SK-N-SH (cell line): ENCODE measurements around the gene TANK. TPM values are rescaled to one million over a fixed set of nuclear protein-coding genes. Genes with fewer than 3 reads are reported as not detected.

Source experiments
- CTCF ChIA-PET: fragments of 300-600, 350-600 bp; formaldehyde crosslinking; extraction: SDS; loops from one replicate; lab custom pipeline; 2021; lab: Yijun Ruan, JAX
- POLR2A ChIA-PET: fragments of 350-600 bp; sonication (Branson Sonifier 250); formaldehyde crosslinking; extraction: SDS; loops from one replicate; lab custom pipeline; 2020; ENCODE audit warnings: antibody characterized with exemption, inconsistent platforms; lab: Yijun Ruan, JAX
- DNase-seq: peaks from one replicate; pipeline ENCODE4 v3.0.0; 2012
- H2AFZ ChIP-seq: fragments of 200-600 bp; sonication (generic); 2 replicates; pipeline ENCODE4 v1.8.1; 2016; ENCODE audit warnings: antibody characterized with exemption, mild to moderate bottlenecking, low read depth
- H3F3A ChIP-seq: fragments of 200-600 bp; sonication (generic); replicated peaks from 2 replicates; pipeline ENCODE3; 2016; ENCODE audit warnings: antibody characterized with exemption, mild to moderate bottlenecking; ENCODE audit not compliant: insufficient read depth
- H3K27ac ChIP-seq, 2 experiments: fragments of 200-500 bp in 1 of 2; fragments of 200-600 bp in 1 of 2; sonication (Bioruptor generic) in 1 of 2; sonication (generic), shearing (Covaris generic) in 1 of 2; 2 replicates each; pipeline versions ENCODE4 v1.5.1 to v1.6.1; 2014 to 2016; ENCODE audit warnings: low read depth in 2 of 2, inconsistent platforms in 1 of 2, low read length in 1 of 2, mild to moderate bottlenecking in 1 of 2, mixed read lengths in 1 of 2
- H3K27me3 ChIP-seq: fragments of 200-600 bp; sonication (generic), shearing (Covaris generic); 2 replicates; pipeline ENCODE4 v1.6.1; 2016; ENCODE audit warnings: mixed run types; ENCODE audit not compliant: insufficient read depth
- H3K36me3 ChIP-seq, 2 experiments: fragments of 200-500 bp in 1 of 2; fragments of 200-600 bp in 1 of 2; sonication (Bioruptor generic) in 1 of 2; sonication (generic) in 1 of 2; replicated peaks in 1 of 2; 2 replicates each; pipeline versions ENCODE3 to v1.5.1; 2014 to 2016; ENCODE audit warnings: low read length in 1 of 2, mild to moderate bottlenecking in 1 of 2; ENCODE audit not compliant: insufficient read depth in 2 of 2, control insufficient read depth in 1 of 2
- H3K4me1 ChIP-seq, 2 experiments: fragments of 200-500 bp in 1 of 2; fragments of 200-600 bp in 1 of 2; sonication (Bioruptor generic) in 1 of 2; sonication (generic), shearing (Covaris generic) in 1 of 2; 2 replicates each; pipeline versions ENCODE4 v1.5.1 to v1.6.1; 2014 to 2016; ENCODE audit warnings: low read depth in 1 of 2, low read length in 1 of 2, mixed run types in 1 of 2; ENCODE audit not compliant: insufficient read depth in 2 of 2, control insufficient read depth in 1 of 2
- H3K4me2 ChIP-seq: fragments of 200-600 bp; sonication (generic), shearing (Covaris generic); 2 replicates; pipeline ENCODE4 v1.6.1; 2017; ENCODE audit warnings: mixed run types
- H3K4me3 ChIP-seq, 2 experiments: fragments of 200-500 bp in 1 of 2; fragments of 200-600 bp in 1 of 2; sonication (Bioruptor generic) in 1 of 2; sonication (generic), shearing (Covaris generic) in 1 of 2; 2 replicates each; pipeline versions ENCODE4 v1.5.1 to v1.8.1; 2014 to 2016; ENCODE audit warnings: low read depth in 2 of 2, inconsistent platforms in 1 of 2, low read length in 1 of 2, mild to moderate bottlenecking in 1 of 2, mixed read lengths in 1 of 2, moderate library complexity in 1 of 2
- H3K79me2 ChIP-seq: fragments of 200-600 bp; sonication (generic); 2 replicates; pipeline ENCODE4 v1.8.1; 2017; ENCODE audit warnings: mild to moderate bottlenecking; ENCODE audit not compliant: insufficient read depth
- H3K9ac ChIP-seq: fragments of 200-600 bp; sonication (generic); 2 replicates; pipeline ENCODE4 v1.6.1; 2017; ENCODE audit warnings: mixed run types
- H3K9me2 ChIP-seq: fragments of 200-600 bp; sonication (generic); 2 replicates; pipeline ENCODE4 v1.6.1; 2017; ENCODE audit warnings: mixed run types
- H3K9me3 ChIP-seq: fragments of 200-600 bp; sonication (generic); 2 replicates; pipeline ENCODE4 v1.6.1; 2017; ENCODE audit warnings: mixed run types, mild to moderate bottlenecking, moderate library complexity
- H4K20me1 ChIP-seq: fragments of 200-600 bp; sonication (generic); 2 replicates; pipeline ENCODE4 v1.6.1; 2017; ENCODE audit warnings: mild to moderate bottlenecking, mixed run types; ENCODE audit not compliant: insufficient read depth
- ELF1 ChIP-seq: IDR thresholded peaks from 2 replicates; pipeline ENCODE4 v1.4.0; 2012
- EP300 ChIP-seq, 2 experiments: IDR thresholded peaks; 2 replicates each; pipeline versions ENCODE4 v1.4.0 to v1.6.1; 2012; ENCODE audit warnings: borderline replicate concordance in 1 of 2, low read depth in 1 of 2, low read length in 1 of 2
- EZH2phosphoT487 ChIP-seq: fragments of 200-600 bp; sonication (generic); IDR thresholded peaks from 2 replicates; pipeline ENCODE4 v1.6.1; 2017; ENCODE audit warnings: low read depth, mixed run types, mild to moderate bottlenecking, antibody characterized with exemption, moderate library complexity, borderline replicate concordance
- FOSL2 ChIP-seq: IDR thresholded peaks from 2 replicates; pipeline ENCODE4 v1.4.0; 2012; ENCODE audit warnings: low read depth, mild to moderate bottlenecking, moderate library complexity, borderline replicate concordance
- FOXJ3 ChIP-seq: sonication (generic); formaldehyde crosslinking; IDR thresholded peaks from 2 replicates; pipeline ENCODE4 v1.5.1; 2020; ENCODE audit warnings: mild to moderate bottlenecking, missing genetic modification reagents
- GATA2 ChIP-seq: sonication (generic); formaldehyde crosslinking; IDR thresholded peaks from 2 replicates; pipeline ENCODE4 v1.5.0; 2020; ENCODE audit warnings: mild to moderate bottlenecking, missing genetic modification reagents
- JUND ChIP-seq: IDR thresholded peaks from 2 replicates; pipeline ENCODE4 v1.4.0; 2012
- MEF2A ChIP-seq: IDR thresholded peaks from 2 replicates; pipeline ENCODE4 v1.4.0; 2012; ENCODE audit warnings: low read depth, borderline replicate concordance
- MXI1 ChIP-seq: IDR thresholded peaks from 2 replicates; pipeline ENCODE4 v1.6.1; 2012; ENCODE audit warnings: mild to moderate bottlenecking, low read depth, low read length, improper control_type of control experiment
- NFIC ChIP-seq: IDR thresholded peaks from 2 replicates; pipeline ENCODE4 v1.4.0; 2012; ENCODE audit warnings: borderline replicate concordance
- POLR2AphosphoS5 ChIP-seq: IDR thresholded peaks from 2 replicates; pipeline ENCODE4 v1.6.1; 2012; ENCODE audit warnings: low read depth, low read length
- RAD21 ChIP-seq: IDR thresholded peaks from 2 replicates; pipeline ENCODE4 v1.6.1; 2012; ENCODE audit warnings: mild to moderate bottlenecking, low read length
- RCOR1 ChIP-seq: fragments of 150-350 bp; IDR thresholded peaks from 2 replicates; pipeline ENCODE4 v1.6.1; 2017; ENCODE audit warnings: antibody characterized with exemption, low read length
- RXRA ChIP-seq: IDR thresholded peaks from 2 replicates; pipeline ENCODE4 v1.4.0; 2012; ENCODE audit warnings: low read depth, mild to moderate bottlenecking, borderline replicate concordance
- SMC3 ChIP-seq: IDR thresholded peaks from 2 replicates; pipeline ENCODE4 v1.6.1; 2012; ENCODE audit warnings: low read depth, low read length, improper control_type of control experiment
- TAF1 ChIP-seq: IDR thresholded peaks from 2 replicates; pipeline ENCODE4 v1.6.1; 2012; ENCODE audit warnings: low read depth, mild to moderate bottlenecking, low read length, moderate library complexity, borderline replicate concordance
- TCF12 ChIP-seq: IDR thresholded peaks from 2 replicates; pipeline ENCODE4 v1.4.0; 2012
- TEAD4 ChIP-seq: IDR thresholded peaks from 2 replicates; pipeline ENCODE4 v1.4.0; 2012; ENCODE audit warnings: mild to moderate bottlenecking, borderline replicate concordance; ENCODE audit not compliant: insufficient read depth
- USF2 ChIP-seq: fragments of 150-350 bp; IDR thresholded peaks from 2 replicates; pipeline ENCODE4 v1.6.1; 2017; ENCODE audit warnings: antibody characterized with exemption, low read length, low read depth, borderline replicate concordance
- WGBS: methylation state at CpG from one replicate; pipeline ENCODE4 v1.1.6; 2017; ENCODE audit warnings: low lambda C conversion rate; 5-methylcytosine and 5-hydroxymethylcytosine counted together
- polyA plus RNA-seq, 3 experiments: library from polyadenylated mRNA; depleted of rRNA; stranded (reverse); fragments of >200 nt; gene quantifications; 2 replicates each; pipeline ENCODE4 v1.2.3, GENCODE V29; 2012
- TF ChIP-seq, protein P1 (sequence below): IDR thresholded peaks from 2 replicates; pipeline ENCODE4 v1.4.0; 2012; ENCODE audit warnings: low read depth, borderline replicate concordance
- TF ChIP-seq, protein P2 (sequence below): fragments of 200-600 bp; sonication (generic); IDR thresholded peaks from 2 replicates; pipeline ENCODE4 v1.6.1; 2017; ENCODE audit warnings: antibody characterized with exemption, mild to moderate bottlenecking, moderate library complexity
- TF ChIP-seq, protein P3 (sequence below): IDR thresholded peaks from 2 replicates; pipeline ENCODE4 v1.4.0; 2012; ENCODE audit warnings: low read depth
- TF ChIP-seq, protein P4 (sequence below): IDR thresholded peaks from 2 replicates; pipeline ENCODE4; 2012

Gene TANK
- polyA plus RNA-seq, 1 of the 3 experiments (the other 2 are of a cell fraction): 25.7 TPM

DNA sequence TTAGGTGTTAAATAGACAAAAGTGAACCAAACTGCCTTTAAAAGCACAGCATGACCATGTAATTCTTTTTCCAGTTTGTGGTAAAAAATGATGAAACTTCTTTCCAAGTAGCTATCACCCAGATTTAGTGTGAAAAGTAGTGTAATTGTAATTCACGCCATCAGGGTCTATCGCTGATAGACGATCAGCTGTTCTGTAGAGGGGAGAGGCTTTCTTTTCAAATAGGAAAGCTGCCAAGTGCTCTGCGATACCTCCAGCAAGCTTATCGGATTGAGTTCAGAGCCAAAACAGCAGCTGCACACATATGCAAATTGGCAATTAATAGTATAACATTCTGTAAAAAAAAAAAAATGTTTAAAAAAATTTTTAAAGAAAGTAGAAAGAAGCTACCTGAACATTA lies 86.1 kb downstream of the TANK start:
- no peak for TF ChIP-seq FOSL2
- no peak for TF ChIP-seq TAF1
- TF ChIP-seq, protein P1, sequence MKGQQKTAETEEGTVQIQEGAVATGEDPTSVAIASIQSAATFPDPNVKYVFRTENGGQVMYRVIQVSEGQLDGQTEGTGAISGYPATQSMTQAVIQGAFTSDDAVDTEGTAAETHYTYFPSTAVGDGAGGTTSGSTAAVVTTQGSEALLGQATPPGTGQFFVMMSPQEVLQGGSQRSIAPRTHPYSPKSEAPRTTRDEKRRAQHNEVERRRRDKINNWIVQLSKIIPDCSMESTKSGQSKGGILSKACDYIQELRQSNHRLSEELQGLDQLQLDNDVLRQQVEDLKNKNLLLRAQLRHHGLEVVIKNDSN: no peak
- no peak for TF ChIP-seq EZH2phosphoT487
- no peak for TF ChIP-seq MXI1
- TF ChIP-seq NFIC: no peak
- no peak for TF ChIP-seq RAD21
- no peak for TF ChIP-seq MEF2A
- TF ChIP-seq FOXJ3: no peak
- no peak for TF ChIP-seq RXRA
- TF ChIP-seq TEAD4: no peak
- Histone ChIP-seq H3K27me3 (0 out of 2 replicates have a peak, but pooled peaks cover 4% of the 10 kb centered on the region), H3K9me3 (no peaks in the 10 kb centered on the region), H3K9ac (no peak overlapping the region), H3K4me2 (no peak overlapping the region), H3K9me2 (no peaks in the 10 kb centered on the region), H4K20me1 (no peaks in the 10 kb centered on the region), H3K79me2 (no peaks in the 10 kb centered on the region), H3K27ac (no peak overlapping the region), H3F3A (no peaks in the 10 kb centered on the region), H2AFZ (no peak overlapping the region), H3K4me3 (no peak overlapping the region), H3K36me3 (no peaks in the 10 kb centered on the region), H3K4me1 (no peaks in the 10 kb centered on the region; a peak in 1 of 4 replicates)
- no peak for DNase-seq
- POLR2A ChIA-PET: no interaction called here
- WGBS: 87% methylated on average over 5 of the region's 5 CpGs
- CTCF ChIA-PET: interaction anchor here (1.3 kb wide), 1 partner anchor 35 kb away, joined by 4 read pairs; no protein-coding TSS in a partner anchor

DNA sequence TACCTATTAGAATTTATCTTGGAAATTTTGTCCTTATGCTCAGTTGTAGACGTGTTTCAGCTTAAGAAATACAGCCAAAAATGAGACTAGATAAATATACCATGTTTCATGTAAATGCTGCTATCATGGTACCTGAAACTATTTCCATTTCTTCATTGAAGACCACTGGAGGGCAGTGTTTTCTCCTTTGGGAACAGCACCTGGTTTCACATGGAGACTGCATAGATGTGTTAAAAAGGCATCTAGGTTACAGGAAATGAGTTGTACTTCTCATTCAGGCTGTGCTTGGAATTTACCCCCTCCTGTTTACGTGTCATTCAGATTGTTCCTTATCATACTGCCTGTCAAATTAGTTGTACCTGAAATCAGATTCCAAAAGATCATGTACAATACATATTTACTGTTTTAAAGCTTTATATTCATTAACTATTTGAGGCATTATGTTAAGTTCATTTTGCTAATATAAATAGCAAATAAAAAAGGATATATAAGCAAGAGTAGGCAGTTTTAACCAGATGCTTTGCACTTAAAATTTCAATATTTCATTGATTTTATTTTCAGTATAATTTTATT lies 90.7 kb downstream of the TANK start:
- Histone ChIP-seq H2AFZ (no peak overlapping the region), H3K4me1 (no peaks in the 10 kb centered on the region; a peak in 1 of 4 replicates), H3K36me3 (no peaks in the 10 kb centered on the region), H3K4me2 (no peak overlapping the region), H3K9me2 (no peaks in the 10 kb centered on the region), H3K4me3 (no peak overlapping the region; a peak in 1 of 4 replicates), H3K79me2 (no peaks in the 10 kb centered on the region), H3F3A (no peaks in the 10 kb centered on the region), H4K20me1 (no peaks in the 10 kb centered on the region), H3K27ac (no peak overlapping the region), H3K27me3 (0 out of 2 replicates have a peak, but pooled peaks cover 4% of the 10 kb centered on the region), H3K9me3 (no peaks in the 10 kb centered on the region), H3K9ac (no peak overlapping the region)
- POLR2A ChIA-PET: no interaction called here
- DNase-seq: peak; percentile 67
- CTCF ChIA-PET: interaction anchor here (0.6 to 9.4 kb wide), 23 partner anchors 8 to 1047 kb away, joined by 3 to 110 read pairs (median 5); partner anchors contain the start of gene TBR1
- WGBS: 0% methylated on average over 2 of the region's 2 CpGs
- TF ChIP-seq RAD21 (peak; percentile 69), RXRA (no peak), TCF12 (peak; percentile 6; the same call in 1 of the 2 replicates), USF2 (no peak), GATA2 (no peak), JUND (no peak), RCOR1 (0 out of 2 replicates have a peak, but pooled peaks have one; percentile 14), EP300 (IDR thresholded peaks at IDR 0.05; ENCODE audit: borderline replicate concordance in 1 of 2, low read depth in 1 of 2, low read length in 1 of 2) (no peak), POLR2AphosphoS5 (no peak), FOSL2 (no peak), SMC3 (peak; percentile 67), ELF1 (no peak)
- TF ChIP-seq, protein P2, sequence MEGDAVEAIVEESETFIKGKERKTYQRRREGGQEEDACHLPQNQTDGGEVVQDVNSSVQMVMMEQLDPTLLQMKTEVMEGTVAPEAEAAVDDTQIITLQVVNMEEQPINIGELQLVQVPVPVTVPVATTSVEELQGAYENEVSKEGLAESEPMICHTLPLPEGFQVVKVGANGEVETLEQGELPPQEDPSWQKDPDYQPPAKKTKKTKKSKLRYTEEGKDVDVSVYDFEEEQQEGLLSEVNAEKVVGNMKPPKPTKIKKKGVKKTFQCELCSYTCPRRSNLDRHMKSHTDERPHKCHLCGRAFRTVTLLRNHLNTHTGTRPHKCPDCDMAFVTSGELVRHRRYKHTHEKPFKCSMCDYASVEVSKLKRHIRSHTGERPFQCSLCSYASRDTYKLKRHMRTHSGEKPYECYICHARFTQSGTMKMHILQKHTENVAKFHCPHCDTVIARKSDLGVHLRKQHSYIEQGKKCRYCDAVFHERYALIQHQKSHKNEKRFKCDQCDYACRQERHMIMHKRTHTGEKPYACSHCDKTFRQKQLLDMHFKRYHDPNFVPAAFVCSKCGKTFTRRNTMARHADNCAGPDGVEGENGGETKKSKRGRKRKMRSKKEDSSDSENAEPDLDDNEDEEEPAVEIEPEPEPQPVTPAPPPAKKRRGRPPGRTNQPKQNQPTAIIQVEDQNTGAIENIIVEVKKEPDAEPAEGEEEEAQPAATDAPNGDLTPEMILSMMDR: peak; percentile 76
- TF ChIP-seq, protein P3, sequence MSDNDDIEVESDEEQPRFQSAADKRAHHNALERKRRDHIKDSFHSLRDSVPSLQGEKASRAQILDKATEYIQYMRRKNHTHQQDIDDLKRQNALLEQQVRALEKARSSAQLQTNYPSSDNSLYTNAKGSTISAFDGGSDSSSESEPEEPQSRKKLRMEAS: no peak
- TF ChIP-seq, protein P4, sequence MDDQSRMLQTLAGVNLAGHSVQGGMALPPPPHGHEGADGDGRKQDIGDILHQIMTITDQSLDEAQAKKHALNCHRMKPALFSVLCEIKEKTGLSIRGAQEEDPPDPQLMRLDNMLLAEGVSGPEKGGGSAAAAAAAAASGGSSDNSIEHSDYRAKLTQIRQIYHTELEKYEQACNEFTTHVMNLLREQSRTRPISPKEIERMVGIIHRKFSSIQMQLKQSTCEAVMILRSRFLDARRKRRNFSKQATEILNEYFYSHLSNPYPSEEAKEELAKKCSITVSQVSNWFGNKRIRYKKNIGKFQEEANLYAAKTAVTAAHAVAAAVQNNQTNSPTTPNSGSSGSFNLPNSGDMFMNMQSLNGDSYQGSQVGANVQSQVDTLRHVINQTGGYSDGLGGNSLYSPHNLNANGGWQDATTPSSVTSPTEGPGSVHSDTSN: no peak
